ENCODE measurements around the gene PPP2R2C.

Gene PPP2R2C

DNA sequence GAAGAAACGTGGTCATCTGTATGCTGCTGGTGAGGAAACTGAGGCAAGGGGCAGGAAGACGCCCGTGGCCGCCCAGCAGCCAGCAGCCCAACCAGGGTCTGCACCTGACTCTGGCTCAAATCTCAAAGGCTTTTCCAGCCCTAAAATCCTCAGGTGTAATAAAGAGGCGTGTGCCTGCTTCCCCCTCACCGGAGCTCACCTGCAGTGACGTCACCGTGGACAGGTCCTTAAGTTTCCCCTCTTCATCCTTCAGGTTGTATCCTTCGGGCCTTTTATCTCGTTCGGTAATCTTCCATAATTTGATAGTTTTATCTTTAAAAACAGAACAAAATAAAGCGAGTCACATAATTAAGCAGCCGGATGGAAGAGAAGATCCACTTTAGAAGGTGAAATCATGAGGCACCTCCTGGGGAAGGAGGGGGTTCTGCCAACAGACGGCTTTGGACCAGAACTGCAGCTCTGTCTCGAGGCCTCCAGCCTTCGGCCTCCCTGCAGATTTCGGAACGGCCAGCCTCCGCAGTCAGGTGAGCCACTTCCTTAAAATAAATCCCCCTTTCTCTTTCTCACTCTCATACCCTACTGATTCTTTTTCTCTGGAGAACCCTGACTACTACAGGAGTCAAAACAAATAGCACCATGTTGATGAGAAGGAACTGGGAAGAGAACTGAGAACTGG, 96.7 kb downstream of the PPP2R2C start:
- DNase-seq (ENCODE audit: low spot score) = no peak
- in situ Hi-C loops (cut with MboI; ENCODE audit: low sequenced_read_pairs, unreplicated experiment) = no loop called here
- TF ChIP-seq, protein P1, sequence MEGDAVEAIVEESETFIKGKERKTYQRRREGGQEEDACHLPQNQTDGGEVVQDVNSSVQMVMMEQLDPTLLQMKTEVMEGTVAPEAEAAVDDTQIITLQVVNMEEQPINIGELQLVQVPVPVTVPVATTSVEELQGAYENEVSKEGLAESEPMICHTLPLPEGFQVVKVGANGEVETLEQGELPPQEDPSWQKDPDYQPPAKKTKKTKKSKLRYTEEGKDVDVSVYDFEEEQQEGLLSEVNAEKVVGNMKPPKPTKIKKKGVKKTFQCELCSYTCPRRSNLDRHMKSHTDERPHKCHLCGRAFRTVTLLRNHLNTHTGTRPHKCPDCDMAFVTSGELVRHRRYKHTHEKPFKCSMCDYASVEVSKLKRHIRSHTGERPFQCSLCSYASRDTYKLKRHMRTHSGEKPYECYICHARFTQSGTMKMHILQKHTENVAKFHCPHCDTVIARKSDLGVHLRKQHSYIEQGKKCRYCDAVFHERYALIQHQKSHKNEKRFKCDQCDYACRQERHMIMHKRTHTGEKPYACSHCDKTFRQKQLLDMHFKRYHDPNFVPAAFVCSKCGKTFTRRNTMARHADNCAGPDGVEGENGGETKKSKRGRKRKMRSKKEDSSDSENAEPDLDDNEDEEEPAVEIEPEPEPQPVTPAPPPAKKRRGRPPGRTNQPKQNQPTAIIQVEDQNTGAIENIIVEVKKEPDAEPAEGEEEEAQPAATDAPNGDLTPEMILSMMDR (IDR thresholded peaks at IDR 0.05; ENCODE audit: borderline replicate concordance, control extremely low read depth, extremely low read depth, insufficient read depth, missing control alignments) = no peak

GRCh38 chr4:6374575-6374974, 97.8 kb downstream of the PPP2R2C start:
- TF ChIP-seq, protein P1 (IDR thresholded peaks at IDR 0.05; ENCODE audit: borderline replicate concordance, control extremely low read depth, extremely low read depth, insufficient read depth, missing control alignments) = no peak
- DNase-seq (ENCODE audit: low spot score) = no peak
- in situ Hi-C loops (cut with MboI; ENCODE audit: low sequenced_read_pairs, unreplicated experiment) = no loop called here

DNA sequence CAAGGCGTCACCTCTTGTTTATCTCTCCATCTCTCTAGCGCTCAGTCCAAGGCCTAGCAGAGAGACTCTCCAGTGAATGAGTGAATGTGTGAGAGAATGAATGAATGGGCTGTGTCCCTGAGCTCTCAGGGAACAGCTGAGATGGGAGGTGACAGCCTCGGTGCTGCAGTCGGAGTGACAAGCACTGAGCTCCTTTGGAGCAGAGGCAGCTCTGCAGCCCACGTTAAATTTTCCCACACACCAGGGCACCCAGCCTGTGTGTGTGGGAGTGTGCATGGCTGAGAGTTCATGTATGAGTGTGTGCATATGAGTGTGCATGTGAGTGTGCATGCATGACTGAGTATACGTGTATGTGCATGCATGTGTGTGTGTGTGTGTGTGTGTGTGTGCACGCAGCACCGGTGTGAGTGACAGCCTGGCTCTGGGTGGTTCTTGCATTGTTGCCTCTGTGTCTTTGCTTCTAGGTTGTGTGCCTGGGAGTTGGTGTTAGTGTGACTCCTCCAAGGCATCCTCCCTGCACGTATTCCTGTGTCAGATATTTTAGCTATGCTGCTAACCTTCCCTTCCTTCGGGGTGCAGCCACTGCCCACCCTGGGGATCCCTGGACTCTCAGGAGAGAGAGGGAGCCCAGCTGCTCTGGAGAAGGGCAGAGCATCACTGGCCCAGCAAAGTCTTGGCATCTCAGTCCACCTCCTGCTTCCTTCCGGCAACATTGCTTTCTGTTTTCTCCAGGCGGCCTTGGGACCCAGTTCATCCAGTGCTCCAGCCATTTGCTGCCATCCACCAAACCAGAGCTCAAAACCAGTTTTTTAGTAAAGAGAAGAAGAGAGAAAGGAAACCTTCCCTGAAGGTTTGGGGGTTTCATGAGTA, 98.6 kb downstream of the PPP2R2C start:
- in situ Hi-C loops (cut with MboI; ENCODE audit: low sequenced_read_pairs, unreplicated experiment) = no loop called here

DNA sequence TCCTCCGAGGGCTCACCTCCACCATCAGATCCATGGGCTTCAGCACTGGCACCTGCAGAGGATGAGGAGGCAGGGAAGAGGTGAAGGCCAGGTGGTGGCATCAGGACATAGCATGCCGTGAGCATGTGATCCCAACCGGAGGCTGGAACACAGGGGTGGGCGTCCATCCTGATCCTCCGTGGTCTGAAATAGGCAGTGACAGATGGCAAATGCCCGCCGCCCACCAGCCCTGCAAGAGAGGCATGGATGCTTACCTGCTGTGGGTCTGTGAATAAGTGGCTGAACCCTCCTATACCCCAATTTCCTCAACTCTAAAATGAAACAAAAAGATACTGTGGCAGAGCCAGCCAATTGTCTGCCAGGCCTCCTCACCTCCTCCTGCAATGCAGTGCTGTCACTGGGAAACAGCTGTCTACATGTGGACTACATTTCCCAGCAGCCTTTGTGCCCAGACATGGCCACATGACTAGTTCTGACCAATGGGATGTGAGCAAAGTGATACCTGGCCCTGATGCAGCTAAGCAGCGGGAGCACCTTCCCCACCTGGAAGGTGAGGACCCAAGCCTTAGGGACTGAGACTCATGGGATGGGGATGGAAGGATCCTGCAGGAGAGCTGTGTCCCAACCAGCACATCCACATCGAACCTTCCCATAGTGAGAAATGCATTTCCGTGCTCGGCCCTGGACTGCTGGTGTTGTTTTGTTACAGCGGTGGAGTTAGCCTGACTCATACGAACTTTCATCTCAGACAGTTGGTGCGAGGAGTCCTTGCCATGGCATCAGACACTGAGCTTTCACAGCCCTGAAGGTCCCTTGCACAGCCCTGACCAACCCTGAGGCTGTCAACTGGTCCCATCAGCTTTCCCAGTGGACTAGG, 99.5 kb downstream of the PPP2R2C start:
- DNase-seq (ENCODE audit: low spot score) = peak; percentile 76
- TF ChIP-seq, protein P1 (IDR thresholded peaks at IDR 0.05; ENCODE audit: borderline replicate concordance, control extremely low read depth, extremely low read depth, insufficient read depth, missing control alignments) = no peak
- in situ Hi-C loops (cut with MboI; ENCODE audit: low sequenced_read_pairs, unreplicated experiment) = no loop called here

More for the DNA sequence above, 98.6 kb downstream of the PPP2R2C start:
- no peak for DNase-seq (ENCODE audit: low spot score)
- TF ChIP-seq, protein P1 (IDR thresholded peaks at IDR 0.05; ENCODE audit: borderline replicate concordance, control extremely low read depth, extremely low read depth, insufficient read depth, missing control alignments) = no peak

DNA sequence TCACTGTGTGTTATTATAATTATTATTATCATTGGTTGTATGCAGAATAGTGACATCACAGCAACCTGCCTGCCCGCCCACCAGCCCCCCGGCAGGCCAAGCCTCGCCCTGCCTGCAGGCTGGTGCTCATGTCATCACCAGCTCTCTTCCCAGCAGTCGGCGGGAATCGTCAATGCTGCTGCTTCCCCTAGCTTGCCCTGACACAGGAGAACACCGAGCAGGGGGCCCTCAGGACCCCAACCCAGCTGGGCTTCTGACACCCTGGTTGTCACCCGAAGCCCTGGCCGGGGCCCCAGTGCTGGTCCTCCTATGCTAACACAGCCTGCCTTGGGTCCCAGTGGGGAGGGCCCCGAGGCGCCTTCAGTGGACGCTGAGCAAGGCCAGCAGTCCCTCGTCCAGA, 100.6 kb downstream of the PPP2R2C start:
- TF ChIP-seq, protein P1 (IDR thresholded peaks at IDR 0.05; ENCODE audit: borderline replicate concordance, control extremely low read depth, extremely low read depth, insufficient read depth, missing control alignments) = no peak
- DNase-seq (ENCODE audit: low spot score) = no peak
- in situ Hi-C loops (cut with MboI; ENCODE audit: low sequenced_read_pairs, unreplicated experiment) = no loop called here

DNA sequence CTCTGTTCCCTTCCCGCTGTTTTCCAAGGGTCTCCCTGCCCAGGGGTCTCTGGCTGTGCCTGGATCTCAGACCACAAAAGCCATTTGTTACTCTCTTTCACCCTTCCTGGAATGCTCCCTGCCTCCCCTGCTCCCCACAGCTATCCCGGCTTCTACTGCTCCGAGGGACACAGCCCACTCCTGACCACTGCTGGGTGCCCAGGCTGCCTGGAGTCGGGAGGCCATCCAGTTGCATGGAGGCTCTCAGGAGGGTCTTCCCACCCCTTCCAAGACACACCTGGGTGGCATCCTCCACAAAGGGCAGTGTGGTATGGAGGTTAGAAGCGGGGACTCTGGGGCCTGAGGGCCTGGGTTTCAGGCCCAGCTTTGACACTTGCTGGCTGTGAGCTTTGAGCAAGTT, 101.1 kb downstream of the PPP2R2C start:
- in situ Hi-C loops (cut with MboI; ENCODE audit: low sequenced_read_pairs, unreplicated experiment) = no loop called here
- DNase-seq (ENCODE audit: low spot score) = no peak
- TF ChIP-seq, protein P1 (IDR thresholded peaks at IDR 0.05; ENCODE audit: borderline replicate concordance, control extremely low read depth, extremely low read depth, insufficient read depth, missing control alignments) = no peak
